H1 (cell line): ENCODE measurements around the gene ANKMY2. TPM values are rescaled to one million over a fixed set of nuclear protein-coding genes. Genes with fewer than 3 reads are reported as not detected.

Experiments used
- ASH2L ChIP-seq: fragments of 200-600, 300-600 bp; sonication (generic); IDR thresholded peaks from one replicate; pipeline ENCODE4 v1.7.1; 2017; ENCODE audit warnings: low read length
- BRCA1 ChIP-seq: IDR thresholded peaks from 2 replicates; pipeline ENCODE4 v1.6.1; 2012; ENCODE audit warnings: low read depth, low read length, improper control_type of control experiment
- CTBP2 ChIP-seq: IDR thresholded peaks from 2 replicates; pipeline ENCODE4 v1.7.0; 2011; ENCODE audit warnings: borderline replicate concordance, mild to moderate bottlenecking, moderate library complexity, mixed read lengths, low read length; ENCODE audit not compliant: insufficient read depth, insufficient read length
- GABPA ChIP-seq: IDR thresholded peaks from 2 replicates; pipeline ENCODE4 v1.6.1; 2011; ENCODE audit warnings: mild to moderate bottlenecking, low read length, moderate library complexity, borderline replicate concordance; ENCODE audit not compliant: insufficient read depth
- GTF2F1 ChIP-seq: IDR thresholded peaks from 2 replicates; pipeline ENCODE4 v1.6.1; 2012; ENCODE audit warnings: low read depth, low read length, improper control_type of control experiment, borderline replicate concordance
- HDAC2 ChIP-seq, 2 experiments: fragments of 300-600 bp in 1 of 2; sonication (generic) in 1 of 2; IDR thresholded peaks; 2 replicates each; pipeline ENCODE4 v1.6.1; 2011 to 2012; ENCODE audit warnings: low read depth in 2 of 2, low read length in 2 of 2, mild to moderate bottlenecking in 2 of 2, moderate library complexity in 2 of 2, borderline replicate concordance in 1 of 2, inconsistent platforms in 1 of 2
- JUND ChIP-seq: IDR thresholded peaks from 2 replicates; pipeline ENCODE4 v1.6.1; 2011; ENCODE audit warnings: mild to moderate bottlenecking, improper control_type of control experiment, low read length
- KDM1A ChIP-seq: fragments of 200-600, 300-600 bp; sonication (generic); IDR thresholded peaks from 2 replicates; pipeline ENCODE4 v1.7.1; 2016; ENCODE audit warnings: mild to moderate bottlenecking, low read length, borderline replicate concordance
- KDM5A ChIP-seq: fragments of 200-600 bp; IDR thresholded peaks from 2 replicates; pipeline ENCODE4 v1.7.1; 2012; ENCODE audit warnings: mild to moderate bottlenecking, low read length, inconsistent platforms, mixed read lengths
- MAFK ChIP-seq: IDR thresholded peaks from 2 replicates; pipeline ENCODE4 v1.6.1; 2012; ENCODE audit warnings: low read depth, mild to moderate bottlenecking, improper control_type of control experiment, low read length
- MAX ChIP-seq: IDR thresholded peaks from 2 replicates; pipeline ENCODE4 v1.6.1; 2012; ENCODE audit warnings: inconsistent platforms
- NRF1 ChIP-seq: IDR thresholded peaks from 2 replicates; pipeline ENCODE4 v1.6.1; 2011; ENCODE audit warnings: mild to moderate bottlenecking, low read depth, low read length, improper control_type of control experiment
- POLR2A ChIP-seq, 2 experiments: IDR thresholded peaks; 1 replicate in 1 of 2; 2 replicates in 1 of 2; pipeline ENCODE4 v1.6.1; 2011; ENCODE audit warnings: low read depth in 2 of 2, low read length in 2 of 2, mild to moderate bottlenecking in 2 of 2; ENCODE audit errors: control extremely low read depth in 1 of 2
- RBBP5 ChIP-seq: IDR thresholded peaks from 2 replicates; pipeline ENCODE4 v1.7.1; 2012; ENCODE audit warnings: low read depth, mild to moderate bottlenecking, inconsistent platforms, low read length, moderate library complexity, borderline replicate concordance
- SAP30 ChIP-seq: fragments of 300-600 bp; sonication (generic); IDR thresholded peaks from 2 replicates; pipeline ENCODE4 v1.7.1; 2012; ENCODE audit warnings: low read length, moderate library complexity, mild to moderate bottlenecking, inconsistent platforms; ENCODE audit not compliant: insufficient read depth, insufficient replicate concordance
- SIN3A ChIP-seq, 2 experiments: IDR thresholded peaks in 1 of 2; conservative IDR thresholded peaks in 1 of 2; 2 replicates each; pipeline ENCODE4 v1.6.1; 2011 to 2012; ENCODE audit warnings: low read length in 2 of 2, improper control_type of control experiment in 1 of 2, low read depth in 1 of 2, mild to moderate bottlenecking in 1 of 2
- SIX5 ChIP-seq: IDR thresholded peaks from 2 replicates; pipeline ENCODE4 v1.6.1; 2011; ENCODE audit warnings: mild to moderate bottlenecking, low read depth, low read length
- SP1 ChIP-seq: IDR thresholded peaks from 2 replicates; pipeline ENCODE4 v1.6.1; 2011; ENCODE audit warnings: low read depth, low read length
- SP2 ChIP-seq: IDR thresholded peaks from 2 replicates; pipeline ENCODE4 v1.6.1; 2012; ENCODE audit warnings: mild to moderate bottlenecking, low read length, inconsistent platforms
- SP4 ChIP-seq: IDR thresholded peaks from 2 replicates; pipeline ENCODE4 v1.6.1; 2012; ENCODE audit warnings: low read length, inconsistent platforms
- TAF1 ChIP-seq: IDR thresholded peaks from 2 replicates; pipeline ENCODE4 v1.6.1; 2011; ENCODE audit warnings: mild to moderate bottlenecking, low read depth, low read length
- TAF7 ChIP-seq: optimal IDR thresholded peaks from 2 replicates; pipeline ENCODE3; 2011; ENCODE audit warnings: low read depth, mild to moderate bottlenecking, inconsistent platforms, low read length, moderate library complexity, borderline replicate concordance
- TEAD4 ChIP-seq: IDR thresholded peaks from 2 replicates; pipeline ENCODE4 v1.6.1; 2012; ENCODE audit warnings: low read depth, low read length, inconsistent platforms, mixed read lengths
- YY1 ChIP-seq: IDR thresholded peaks from 2 replicates; pipeline ENCODE4 v1.6.1; 2011; ENCODE audit warnings: low read depth, mild to moderate bottlenecking, low read length
- polyA plus RNA-seq, 7 experiments: library from polyadenylated mRNA; depleted of rRNA in 3 of 7; stranded (reverse) in 5 of 7; unstranded in 2 of 7; fragments of >200 nt in 5 of 7; fragments of 200-250 nt in 2 of 7; gene quantifications; 1 replicate in 5 of 7; 2 replicates in 1 of 7; 4 replicates in 1 of 7; pipeline versions ENCODE4 v1.2.1 to v1.2.3, GENCODE V29; 2011 to 2013; ENCODE audit warnings: missing spikeins in 2 of 7, mixed read lengths in 2 of 7
- total RNA-seq: library from RNA; stranded (reverse); fragmentation: NEBNext Ultra II Directional; extraction: Animal tissue kit (Norgen Biotek cat#: 25700); gene quantifications from 2 replicates; pipeline ENCODE4 v1.2.1, GENCODE V29; 2021

The ANKMY2 gene
- total and polyA plus RNA-seq, 2 of the 8 experiments (the other 6 are each of a cell fraction or from before 2014, with no cell fraction given) = 5.2 to 9.3 TPM

- TF ChIP-seq CTBP2 (no peak), HDAC2 (IDR thresholded peaks at IDR 0.05; ENCODE audit: borderline replicate concordance in 1 of 2, low read depth in 2 of 2, low read length in 2 of 2) (0 out of 4 replicates have a peak, but pooled peaks of 1 of the 2 experiments have one; percentile 43), TAF1 (peak; percentile 98), GTF2F1 (peak; percentile 82), KDM1A (no peak), JUND (peak; percentile 97), SIN3A (conservative IDR thresholded peaks at IDR 0.05 in 1 of 2, IDR thresholded peaks at IDR 0.05 in 1 of 2; ENCODE audit: low read depth in 1 of 2, low read length in 2 of 2) (peak; percentile 58 to 80; a peak in 3 of 4 replicates), MAX (peak; percentile 77), TAF7 (peak; percentile 96), ASH2L (peak; percentile 86), POLR2A (IDR thresholded peaks at IDR 0.05; ENCODE audit: control extremely low read depth in 1 of 2, low read depth in 2 of 2, low read length in 2 of 2) (peak; percentile 94 to 95), NRF1 (no peak), KDM5A (no peak), GABPA (no peak), TEAD4 (0 out of 2 replicates have a peak, but pooled peaks have one; percentile 1), MAFK (no peak), SAP30 (no peak), BRCA1 (no peak), SP4 (peak; percentile 92; the same call in 1 of the 2 replicates), SP2 (no peak), SP1 (peak; percentile 92), RBBP5 (peak; percentile 62), SIX5 (peak; percentile 38), YY1 (no peak)
Observed at GRCh38 chr7:16645593-16646471, at the start of gene ANKMY2, which contains the start of gene BZW2 (continued).
